ENCODE data around the gene NDUFAF3. TPM values are rescaled to one million over a fixed set of nuclear protein-coding genes. Genes with fewer than 3 reads are reported as not detected.
A peak's percentile ranks its signal among the peaks of the same experiment; 100 is the strongest.

Gene NDUFAF3
- total RNA-seq, 1 donor from 2014 or later = 39.1 TPM

DNA sequence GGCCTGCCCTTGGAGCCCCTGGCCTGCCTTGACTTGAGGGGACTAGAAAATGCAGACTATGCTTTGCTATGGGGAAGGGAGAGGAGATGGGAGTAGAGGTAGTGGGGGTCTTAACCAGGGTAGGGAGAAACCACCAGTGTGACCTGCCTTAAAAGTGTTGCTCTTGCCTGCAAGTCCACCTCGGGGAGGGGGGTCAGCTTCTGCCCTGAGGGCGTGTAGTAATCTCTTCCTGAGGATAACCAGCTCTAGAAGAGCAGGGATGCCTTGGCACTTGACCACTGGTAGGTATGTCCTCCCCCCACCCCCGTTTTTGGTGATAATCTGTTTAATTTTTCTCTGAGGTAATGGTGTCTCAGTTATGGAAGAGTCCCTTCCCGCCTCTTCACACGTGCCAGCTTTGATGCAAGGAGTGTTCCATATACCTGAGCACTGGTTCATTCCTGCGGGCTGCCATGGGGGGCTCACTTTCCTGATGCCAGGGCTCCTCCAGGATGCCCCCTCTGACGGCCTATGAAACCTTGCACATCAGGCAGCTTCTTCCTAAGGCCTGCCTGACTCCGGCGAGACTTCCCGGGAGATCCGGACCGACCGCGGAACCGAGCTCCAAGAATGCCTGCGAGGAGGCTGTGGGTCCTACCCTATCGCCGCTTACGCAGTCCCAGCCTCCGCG is 32.7 kb upstream of the NDUFAF3 start:
- peak overlapping the region; percentile 80 to 91 (median 88) for H3K4me3 ChIP-seq (ENCODE audit: low read length in 3 of 3)
- H3K4me1 ChIP-seq (ENCODE audit: control insufficient read depth in 3 of 3, insufficient read depth in 3 of 3, low read length in 3 of 3) = peaks cover 25 to 33% (median 28%) of the 10 kb centered on the region in 3 donors
- H3K9me3 ChIP-seq (ENCODE audit: control insufficient read depth in 3 of 3, low read length in 3 of 3) = no peaks in the 10 kb centered on the region
- peak overlapping the region; percentile 87 for H3K27ac ChIP-seq (ENCODE audit: low read depth, low read length)
- no peaks in the 10 kb centered on the region for H3K27me3 ChIP-seq (ENCODE audit: control insufficient read depth in 3 of 3, insufficient read depth in 3 of 3, low read length in 3 of 3)
- peak overlapping the region; percentile 73 to 92 (median 79) for H3K9ac ChIP-seq (ENCODE audit: low read depth in 1 of 3, low read length in 3 of 3)
- peaks cover 11 to 24% (median 15%) of the 10 kb centered on the region in 3 donors for H3K36me3 ChIP-seq (ENCODE audit: control insufficient read depth in 3 of 3, insufficient read depth in 3 of 3, low read length in 3 of 3)

DNA sequence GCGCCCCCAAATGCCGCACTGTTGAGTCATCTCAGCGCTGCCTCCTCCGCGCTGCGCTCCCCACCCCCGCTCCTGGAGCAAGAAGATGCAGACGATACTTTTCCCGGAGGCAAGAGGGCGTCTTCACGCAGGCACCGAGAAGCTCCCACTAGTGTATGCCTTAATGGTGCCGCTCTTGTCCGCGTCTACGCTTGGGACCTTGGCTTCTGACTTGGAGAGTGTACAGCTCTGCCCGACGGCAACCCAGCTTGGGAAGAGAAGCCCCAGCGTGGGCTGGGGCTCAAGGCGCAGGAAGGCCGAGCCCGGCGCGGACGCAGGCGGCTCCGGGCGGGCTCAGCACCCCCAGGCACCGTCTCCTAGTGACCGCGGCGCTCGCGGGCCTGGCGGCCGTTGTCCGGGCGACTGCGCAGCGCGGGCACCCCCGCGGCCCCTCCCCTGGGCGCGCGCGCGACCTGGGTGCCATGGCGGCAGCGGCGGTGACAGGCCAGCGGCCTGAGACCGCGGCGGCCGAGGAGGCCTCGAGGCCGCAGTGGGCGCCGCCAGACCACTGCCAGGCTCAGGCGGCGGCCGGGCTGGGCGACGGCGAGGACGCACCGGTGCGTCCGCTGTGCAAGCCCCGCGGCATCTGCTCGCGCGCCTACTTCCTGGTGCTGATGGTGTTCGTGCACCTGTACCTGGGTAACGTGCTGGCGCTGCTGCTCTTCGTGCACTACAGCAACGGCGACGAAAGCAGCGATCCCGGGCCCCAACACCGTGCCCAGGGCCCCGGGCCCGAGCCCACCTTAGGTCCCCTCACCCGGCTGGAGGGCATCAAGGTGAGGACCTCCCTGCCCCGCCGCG is 31.9 kb upstream of the NDUFAF3 start, which contains the start of gene P4HTM:
Gene P4HTM (plus strand): TSS at position 446 of the 840 bp plus-strand sequence. CDS start 16 bp downstream, at position 462.
- Histone ChIP-seq H3K4me3 (ENCODE audit: low read length in 3 of 3) (peak within 1 kb of the TSS; percentile 82 to 91 (median 88)), H3K36me3 (ENCODE audit: control insufficient read depth in 3 of 3, insufficient read depth in 3 of 3, low read length in 3 of 3) (peaks cover 7 to 16% (median 10%) of the 10 kb centered on the region in 3 donors), H3K9me3 (ENCODE audit: control insufficient read depth in 3 of 3, low read length in 3 of 3) (no peaks in the 10 kb centered on the region), H3K27ac (ENCODE audit: low read depth, low read length) (peak within 1 kb of the TSS; percentile 87), H3K27me3 (ENCODE audit: control insufficient read depth in 3 of 3, insufficient read depth in 3 of 3, low read length in 3 of 3) (no peaks in the 10 kb centered on the region), H3K9ac (ENCODE audit: low read depth in 1 of 3, low read length in 3 of 3) (peak within 1 kb of the TSS; percentile 80 to 92 (median 86)), H3K4me1 (ENCODE audit: control insufficient read depth in 3 of 3, insufficient read depth in 3 of 3, low read length in 3 of 3) (peaks cover 25 to 33% (median 28%) of the 10 kb centered on the region in 3 donors)

DNA sequence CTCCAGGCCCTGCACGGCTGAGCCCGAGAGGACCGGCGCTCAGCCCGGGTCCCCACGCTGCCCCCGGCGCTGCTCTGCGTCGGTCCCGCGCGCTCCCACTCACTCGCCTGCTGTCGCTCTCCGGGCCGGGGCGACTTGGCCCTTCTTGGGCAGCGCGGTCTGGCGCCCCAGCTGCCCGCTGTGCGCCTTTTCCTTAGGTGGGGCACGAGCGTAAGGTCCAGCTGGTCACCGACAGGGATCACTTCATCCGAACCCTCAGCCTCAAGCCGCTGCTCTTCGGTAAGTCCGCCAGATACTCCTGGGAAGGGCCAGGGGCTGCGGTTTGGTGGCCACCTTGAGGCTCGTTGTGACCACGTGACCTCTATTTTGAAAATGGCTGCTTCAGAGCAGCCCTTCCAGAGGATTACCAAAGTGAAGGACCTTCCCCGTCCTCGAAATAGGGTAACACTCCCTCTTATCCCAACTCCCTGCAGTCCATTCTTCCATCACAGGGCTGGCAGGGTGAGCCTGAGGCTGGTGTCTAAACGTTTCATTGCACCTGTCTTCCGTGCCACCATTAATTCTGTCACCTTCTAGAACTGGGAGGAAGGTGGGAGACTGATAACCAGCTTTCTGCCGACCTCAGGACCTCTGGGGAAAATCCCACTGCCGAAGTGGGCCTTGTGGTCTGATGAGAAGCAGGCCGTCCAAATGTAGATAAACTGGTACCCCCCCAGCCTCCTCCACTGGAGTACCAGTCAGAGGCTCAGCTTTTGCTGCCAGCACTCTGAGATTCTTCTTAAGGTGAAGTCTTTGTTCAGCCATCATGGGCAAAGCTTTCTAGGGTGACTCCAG is 31.1 kb upstream of the NDUFAF3 start:
- H3K4me3 ChIP-seq (ENCODE audit: low read length in 3 of 3) = peak overlapping the region; percentile 82 to 91 (median 88)
- peaks cover 25 to 33% (median 28%) of the 10 kb centered on the region in 3 donors for H3K4me1 ChIP-seq (ENCODE audit: control insufficient read depth in 3 of 3, insufficient read depth in 3 of 3, low read length in 3 of 3)
- peaks cover 5 to 11% (median 9%) of the 10 kb centered on the region in 3 donors for H3K36me3 ChIP-seq (ENCODE audit: control insufficient read depth in 3 of 3, insufficient read depth in 3 of 3, low read length in 3 of 3)
- no peaks in the 10 kb centered on the region for H3K27me3 ChIP-seq (ENCODE audit: control insufficient read depth in 3 of 3, insufficient read depth in 3 of 3, low read length in 3 of 3)
- no peaks in the 10 kb centered on the region for H3K9me3 ChIP-seq (ENCODE audit: control insufficient read depth in 3 of 3, low read length in 3 of 3)
- peak overlapping the region; percentile 80 to 92 (median 86) for H3K9ac ChIP-seq (ENCODE audit: low read depth in 1 of 3, low read length in 3 of 3)
- peak overlapping the region; percentile 87 for H3K27ac ChIP-seq (ENCODE audit: low read depth, low read length)

DNA sequence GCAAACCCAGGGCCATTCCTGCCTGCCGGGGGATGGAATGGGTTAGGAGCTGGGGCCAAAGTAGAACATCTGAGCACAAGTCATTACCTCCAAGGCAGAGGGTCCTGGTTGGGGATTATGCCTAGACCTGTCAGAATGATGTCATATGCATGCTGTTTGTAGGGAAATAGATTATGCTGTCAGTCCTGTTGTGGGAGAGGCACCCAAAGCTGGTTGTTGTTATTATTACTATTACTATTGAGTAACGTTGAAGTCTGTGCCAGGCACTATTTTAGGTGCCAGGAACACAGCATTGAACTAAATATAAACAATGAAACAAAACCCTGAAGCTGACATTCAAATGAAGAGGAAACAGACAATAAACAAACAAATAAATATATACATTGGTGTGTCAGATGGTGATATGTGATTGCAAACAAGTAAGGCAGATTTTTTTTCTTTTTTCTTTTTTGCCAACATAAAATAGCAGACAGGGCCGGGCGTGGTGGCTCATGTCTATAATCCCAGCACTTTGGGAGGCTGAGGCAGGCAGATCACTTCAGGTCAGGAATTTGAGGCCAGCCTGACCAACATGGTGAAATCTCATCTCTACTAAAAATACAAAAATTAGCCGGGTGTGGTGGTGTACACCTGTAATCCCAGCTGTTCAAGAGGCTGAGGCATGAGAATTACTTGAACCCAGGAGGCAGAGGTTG is 29.9 kb upstream of the NDUFAF3 start:
- Histone ChIP-seq H3K9ac (ENCODE audit: low read depth in 1 of 3, low read length in 3 of 3) (peak overlapping the region in 2 of 3 donors; percentile 80 to 92), H3K4me3 (ENCODE audit: low read length in 3 of 3) (peak overlapping the region; percentile 82 to 91 (median 88)), H3K27ac (ENCODE audit: low read depth, low read length) (peak overlapping the region; percentile 87)

DNA sequence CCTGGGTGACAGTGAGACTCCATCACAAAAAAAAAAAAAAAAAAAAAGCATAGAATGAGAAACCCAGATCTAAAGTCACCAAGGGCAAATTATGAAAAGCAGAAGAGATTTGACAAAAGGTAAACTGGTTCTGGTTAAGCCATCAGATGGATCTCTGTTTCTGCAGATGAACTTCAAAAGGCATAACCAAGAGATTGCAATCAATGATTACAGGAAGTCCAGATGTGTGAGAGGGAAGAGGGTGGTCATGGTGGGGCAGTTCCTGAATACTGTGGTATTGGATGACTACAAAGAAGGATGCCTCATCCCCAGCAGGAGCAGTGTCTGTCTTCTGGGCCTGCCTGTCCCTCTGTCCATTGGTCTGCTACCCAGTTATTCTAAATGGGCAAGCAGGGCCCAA is 28.1 kb upstream of the NDUFAF3 start:
- H3K27ac ChIP-seq (ENCODE audit: low read depth, low read length) = no peak overlapping the region
- H3K9me3 ChIP-seq (ENCODE audit: control insufficient read depth in 3 of 3, low read length in 3 of 3) = no peaks in the 10 kb centered on the region
- H3K9ac ChIP-seq (ENCODE audit: low read depth in 1 of 3, low read length in 3 of 3) = no peak overlapping the region
- H3K4me1 ChIP-seq (ENCODE audit: control insufficient read depth in 3 of 3, insufficient read depth in 3 of 3, low read length in 3 of 3) = peaks cover 25 to 32% (median 28%) of the 10 kb centered on the region in 3 donors
- peaks cover 0 to 9% (median 7%) of the 10 kb centered on the region in 3 donors for H3K36me3 ChIP-seq (ENCODE audit: control insufficient read depth in 3 of 3, insufficient read depth in 3 of 3, low read length in 3 of 3)
- H3K27me3 ChIP-seq (ENCODE audit: control insufficient read depth in 3 of 3, insufficient read depth in 3 of 3, low read length in 3 of 3) = no peaks in the 10 kb centered on the region
- H3K4me3 ChIP-seq (ENCODE audit: low read length in 3 of 3) = no peak overlapping the region

More for the DNA sequence above, 29.9 kb upstream of the NDUFAF3 start:
- Histone ChIP-seq H3K9me3 (ENCODE audit: control insufficient read depth in 3 of 3, low read length in 3 of 3) (no peaks in the 10 kb centered on the region), H3K36me3 (ENCODE audit: control insufficient read depth in 3 of 3, insufficient read depth in 3 of 3, low read length in 3 of 3) (peaks cover 0 to 7% (median 6%) of the 10 kb centered on the region in 3 donors), H3K4me1 (ENCODE audit: control insufficient read depth in 3 of 3, insufficient read depth in 3 of 3, low read length in 3 of 3) (peaks cover 25 to 33% (median 28%) of the 10 kb centered on the region in 3 donors), H3K27me3 (ENCODE audit: control insufficient read depth in 3 of 3, insufficient read depth in 3 of 3, low read length in 3 of 3) (no peaks in the 10 kb centered on the region)

DNA sequence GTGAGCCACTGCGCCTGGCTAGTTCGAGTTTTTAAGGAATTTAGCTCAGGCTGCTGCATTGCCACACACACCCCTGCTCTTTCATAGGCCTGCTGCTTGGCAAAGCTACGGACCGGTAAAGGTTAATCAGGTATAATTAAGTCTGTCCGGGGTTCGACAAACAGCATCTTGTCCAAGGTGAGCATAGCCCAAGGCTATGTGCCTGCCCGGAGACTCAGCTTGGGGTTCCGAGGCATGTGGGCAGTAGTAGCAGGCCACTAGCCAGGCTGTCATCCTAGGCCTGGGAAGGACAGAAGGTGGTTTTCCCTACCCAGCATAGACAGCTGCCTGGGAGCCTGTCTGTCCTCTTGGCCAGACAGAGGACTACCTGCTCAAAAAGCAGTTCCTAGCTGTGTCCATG is 25.3 kb upstream of the NDUFAF3 start:
- Histone ChIP-seq H3K9me3 (ENCODE audit: control insufficient read depth in 3 of 3, low read length in 3 of 3) (no peaks in the 10 kb centered on the region), H3K4me1 (ENCODE audit: control insufficient read depth in 3 of 3, insufficient read depth in 3 of 3, low read length in 3 of 3) (peaks cover 6 to 8% (median 8%) of the 10 kb centered on the region in 3 donors), H3K36me3 (ENCODE audit: control insufficient read depth in 3 of 3, insufficient read depth in 3 of 3, low read length in 3 of 3) (peaks cover 0 to 9% (median 7%) of the 10 kb centered on the region in 3 donors), H3K4me3 (ENCODE audit: low read length in 3 of 3) (no peak overlapping the region), H3K27ac (ENCODE audit: low read depth, low read length) (no peak overlapping the region), H3K9ac (ENCODE audit: low read depth in 1 of 3, low read length in 3 of 3) (no peak overlapping the region), H3K27me3 (ENCODE audit: control insufficient read depth in 3 of 3, insufficient read depth in 3 of 3, low read length in 3 of 3) (no peaks in the 10 kb centered on the region)

DNA sequence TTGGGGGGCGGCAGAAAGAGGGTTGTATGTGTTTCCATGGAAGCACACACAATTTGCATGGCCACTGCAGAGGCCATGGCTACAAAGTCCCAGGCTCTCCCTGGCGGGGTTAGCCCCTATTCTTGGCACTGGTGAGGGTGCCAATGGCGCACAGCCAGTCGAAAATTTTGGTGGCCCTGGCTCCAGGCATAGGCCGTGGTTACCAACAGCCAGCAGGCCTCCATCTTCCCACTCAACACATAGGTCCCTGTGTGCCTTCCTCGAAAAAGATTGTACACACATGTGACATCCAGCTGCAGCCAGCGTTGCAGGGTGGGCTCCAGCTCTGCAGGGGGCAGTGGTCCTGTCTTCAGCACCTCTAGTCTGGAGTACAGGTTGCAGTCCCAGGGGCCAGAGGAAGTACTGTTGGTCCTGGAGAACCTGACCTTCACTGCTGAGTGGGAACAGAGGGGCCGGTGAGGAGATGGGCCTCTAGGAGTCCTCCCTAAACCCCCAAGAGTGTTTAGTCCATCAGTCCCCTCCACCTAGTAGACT is 24.8 kb upstream of the NDUFAF3 start:
- H3K4me1 ChIP-seq (ENCODE audit: control insufficient read depth in 3 of 3, insufficient read depth in 3 of 3, low read length in 3 of 3) = peaks cover 2 to 3% (median 2%) of the 10 kb centered on the region in 3 donors
- H3K36me3 ChIP-seq (ENCODE audit: control insufficient read depth in 3 of 3, insufficient read depth in 3 of 3, low read length in 3 of 3) = peaks cover 0 to 9% (median 7%) of the 10 kb centered on the region in 3 donors
- H3K27me3 ChIP-seq (ENCODE audit: control insufficient read depth in 3 of 3, insufficient read depth in 3 of 3, low read length in 3 of 3) = no peaks in the 10 kb centered on the region
- no peak overlapping the region for H3K9ac ChIP-seq (ENCODE audit: low read depth in 1 of 3, low read length in 3 of 3)
- H3K9me3 ChIP-seq (ENCODE audit: control insufficient read depth in 3 of 3, low read length in 3 of 3) = no peaks in the 10 kb centered on the region
- no peak overlapping the region for H3K4me3 ChIP-seq (ENCODE audit: low read length in 3 of 3)
- H3K27ac ChIP-seq (ENCODE audit: low read depth, low read length) = no peak overlapping the region

DNA sequence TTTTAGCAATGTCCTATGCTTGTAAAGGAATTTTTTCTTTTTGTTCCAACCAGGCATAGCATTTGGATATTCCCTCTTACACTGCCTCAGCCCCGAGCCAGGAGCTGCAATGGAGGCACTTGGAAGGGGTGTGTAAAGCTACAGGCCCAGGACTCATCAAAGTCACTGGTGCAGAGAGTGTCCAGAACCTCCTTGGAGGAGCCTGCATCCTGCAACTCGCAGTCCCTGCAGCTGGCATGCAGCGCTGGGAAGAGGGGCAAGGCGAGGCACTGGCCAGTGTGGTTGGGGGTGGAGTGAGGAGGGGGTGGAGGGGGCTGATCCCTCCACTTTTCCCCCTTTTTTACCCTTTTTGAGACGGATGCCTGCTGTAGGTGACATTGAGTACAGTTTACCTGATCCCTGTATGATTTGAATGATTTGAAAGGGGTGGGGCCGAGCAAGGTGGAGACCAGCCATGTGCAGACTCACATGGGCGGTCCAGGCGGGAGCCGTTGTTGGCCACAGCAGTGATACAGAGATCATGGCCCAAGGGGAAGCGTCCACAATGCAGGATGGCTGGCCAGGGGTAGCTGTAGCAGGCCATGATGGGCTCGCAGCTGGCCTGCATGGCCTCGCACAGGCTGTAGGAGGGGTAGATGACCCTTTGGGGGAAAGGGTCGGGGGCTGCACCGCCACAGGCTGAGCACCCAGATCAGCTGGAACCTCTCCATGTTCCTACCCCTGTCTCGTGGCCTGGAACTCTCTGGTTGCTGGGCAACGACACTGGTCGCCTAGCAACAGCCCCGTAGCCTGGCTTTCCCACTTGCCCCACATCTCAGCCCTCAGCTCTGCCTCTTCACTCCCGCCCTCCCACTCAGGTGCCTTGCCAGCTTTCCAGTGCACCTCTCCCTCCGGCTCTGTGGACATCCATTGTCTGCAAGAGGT is 23.9 kb upstream of the NDUFAF3 start:
- H3K9me3 ChIP-seq (ENCODE audit: control insufficient read depth in 3 of 3, low read length in 3 of 3) = no peaks in the 10 kb centered on the region
- no peaks in the 10 kb centered on the region for H3K27me3 ChIP-seq (ENCODE audit: control insufficient read depth in 3 of 3, insufficient read depth in 3 of 3, low read length in 3 of 3)
- H3K36me3 ChIP-seq (ENCODE audit: control insufficient read depth in 3 of 3, insufficient read depth in 3 of 3, low read length in 3 of 3) = peaks cover 0 to 9% (median 7%) of the 10 kb centered on the region in 3 donors
- H3K4me1 ChIP-seq (ENCODE audit: control insufficient read depth in 3 of 3, insufficient read depth in 3 of 3, low read length in 3 of 3) = no peaks in the 10 kb centered on the region
- no peak overlapping the region for H3K27ac ChIP-seq (ENCODE audit: low read depth, low read length)
- no peak overlapping the region for H3K4me3 ChIP-seq (ENCODE audit: low read length in 3 of 3)
- H3K9ac ChIP-seq (ENCODE audit: low read depth in 1 of 3, low read length in 3 of 3) = no peak overlapping the region
